OCI-LY7 (cell line): ENCODE results near the gene COL2A1. TPM values are rescaled to one million over a fixed set of nuclear protein-coding genes. Genes with fewer than 3 reads are reported as not detected.
A peak's percentile ranks its signal among the peaks of the same experiment; 100 is the strongest.

ENCODE experiments used
- BruUV-seq: library from RNA; stranded (reverse); fragments of 400-500 nt; replicated peaks from 2 replicates; lab custom pipeline; 2021; lab: Mats Ljungman, UMichigan
- CTCF ChIA-PET: fragments of 300-600 bp; sonication (Branson Sonifier 250); formaldehyde crosslinking; loops from one replicate; lab custom pipeline; 2022; ENCODE audit warnings: antibody characterized with exemption; ENCODE audit not compliant: unreplicated experiment; lab: Charles Lee
- POLR2A ChIA-PET: fragments of 300-600 bp; sonication (Branson Sonifier 250); formaldehyde crosslinking; loops from one replicate; lab custom pipeline; 2022; ENCODE audit warnings: antibody characterized with exemption; lab: Charles Lee
- DNase-seq: peaks from one replicate; pipeline ENCODE4 v3.0.0-alpha.2; 2015; ENCODE audit warnings: low spot score
- H2AFZ ChIP-seq: fragments of 200-600 bp; sonication (generic), shearing (Covaris generic); 2 replicates; pipeline ENCODE4 v1.6.1; 2014; ENCODE audit warnings: mild to moderate bottlenecking, antibody characterized with exemption, low read length, moderate library complexity
- H3K27ac ChIP-seq: fragments of 200-600 bp; sonication (generic); 2 replicates; pipeline ENCODE4 v1.5.1; 2014; ENCODE audit warnings: mixed run types, low read depth, mild to moderate bottlenecking, moderate library complexity, low read length, inconsistent platforms; ENCODE audit not compliant: poor library complexity, severe bottlenecking
- H3K36me3 ChIP-seq: fragments of 200-600 bp; sonication (generic); 2 replicates; pipeline ENCODE4 v1.6.1; 2014; ENCODE audit warnings: mild to moderate bottlenecking, antibody characterized with exemption, low read length, moderate library complexity, mixed read lengths; ENCODE audit not compliant: insufficient read depth
- H3K4me1 ChIP-seq: fragments of 200-600 bp; sonication (generic); 2 replicates; pipeline ENCODE4 v1.5.1; 2014; ENCODE audit warnings: mild to moderate bottlenecking, low read length; ENCODE audit not compliant: insufficient read depth, poor library complexity, severe bottlenecking
- H3K4me2 ChIP-seq: fragments of 200-600 bp; sonication (generic); 2 replicates; pipeline ENCODE4 v1.6.1; 2014; ENCODE audit warnings: mild to moderate bottlenecking, low read length
- H3K4me3 ChIP-seq: fragments of 200-600 bp; sonication (generic); 2 replicates; pipeline ENCODE4 v1.5.1; 2014; ENCODE audit warnings: mild to moderate bottlenecking, low read depth, low read length; ENCODE audit not compliant: poor library complexity, severe bottlenecking
- H3K79me2 ChIP-seq: fragments of 200-600 bp; sonication (generic); 2 replicates; pipeline ENCODE4 v1.6.1; 2016; ENCODE audit warnings: low read depth, mild to moderate bottlenecking, low read length, moderate library complexity, mixed read lengths; ENCODE audit not compliant: insufficient read depth
- H3K9me2 ChIP-seq: fragments of 200-600 bp; sonication (generic); 2 replicates; pipeline ENCODE4 v1.6.1; 2016; ENCODE audit warnings: mild to moderate bottlenecking, low read length, mixed read lengths; ENCODE audit not compliant: insufficient read depth
- H3K9me3 ChIP-seq: fragments of 200-600 bp; sonication (generic); 2 replicates; pipeline ENCODE4 v1.6.1; 2014; ENCODE audit warnings: mild to moderate bottlenecking, mixed run types, low read length, mixed read lengths
- H4K20me1 ChIP-seq: fragments of 200-600 bp; sonication (generic); 2 replicates; pipeline ENCODE4 v1.6.1; 2014; ENCODE audit warnings: mild to moderate bottlenecking, antibody characterized with exemption, low read length, moderate library complexity, mixed read lengths; ENCODE audit not compliant: insufficient read depth
- EZH2phosphoT487 ChIP-seq: fragments of 200-600 bp; sonication (generic); IDR thresholded peaks from 2 replicates; pipeline ENCODE4 v1.6.1; 2018; ENCODE audit warnings: low read depth, borderline replicate concordance, mild to moderate bottlenecking, mixed run types, antibody characterized with exemption, low read length, moderate library complexity, mixed read lengths
- intact Hi-C: fragments of 100-400 bp; cut with micrococcal nuclease; formaldehyde crosslinking; loops from one replicate; pipeline ENCODE4 v1.10.0; 2022; ENCODE audit not compliant: unreplicated experiment
- total RNA-seq, 2 experiments: library from RNA; depleted of rRNA in 1 of 2; stranded (reverse); fragments of >200 nt in 1 of 2; shearing (Covaris generic) in 1 of 2; gene quantifications; 2 replicates each; pipeline ENCODE4 v1.2.3, GENCODE V29; 2014 to 2022
- TF ChIP-seq, protein P1 (sequence below): fragments of 200-600 bp; sonication (generic); conservative IDR thresholded peaks from 2 replicates; pipeline ENCODE4 v1.5.1; 2014; ENCODE audit warnings: mild to moderate bottlenecking, antibody characterized with exemption, low read length, moderate library complexity, mixed read lengths

COL2A1 gene
- total RNA-seq, 2 experiments from 2014 or later = 0.08 TPM; not detected in 1

DNA sequence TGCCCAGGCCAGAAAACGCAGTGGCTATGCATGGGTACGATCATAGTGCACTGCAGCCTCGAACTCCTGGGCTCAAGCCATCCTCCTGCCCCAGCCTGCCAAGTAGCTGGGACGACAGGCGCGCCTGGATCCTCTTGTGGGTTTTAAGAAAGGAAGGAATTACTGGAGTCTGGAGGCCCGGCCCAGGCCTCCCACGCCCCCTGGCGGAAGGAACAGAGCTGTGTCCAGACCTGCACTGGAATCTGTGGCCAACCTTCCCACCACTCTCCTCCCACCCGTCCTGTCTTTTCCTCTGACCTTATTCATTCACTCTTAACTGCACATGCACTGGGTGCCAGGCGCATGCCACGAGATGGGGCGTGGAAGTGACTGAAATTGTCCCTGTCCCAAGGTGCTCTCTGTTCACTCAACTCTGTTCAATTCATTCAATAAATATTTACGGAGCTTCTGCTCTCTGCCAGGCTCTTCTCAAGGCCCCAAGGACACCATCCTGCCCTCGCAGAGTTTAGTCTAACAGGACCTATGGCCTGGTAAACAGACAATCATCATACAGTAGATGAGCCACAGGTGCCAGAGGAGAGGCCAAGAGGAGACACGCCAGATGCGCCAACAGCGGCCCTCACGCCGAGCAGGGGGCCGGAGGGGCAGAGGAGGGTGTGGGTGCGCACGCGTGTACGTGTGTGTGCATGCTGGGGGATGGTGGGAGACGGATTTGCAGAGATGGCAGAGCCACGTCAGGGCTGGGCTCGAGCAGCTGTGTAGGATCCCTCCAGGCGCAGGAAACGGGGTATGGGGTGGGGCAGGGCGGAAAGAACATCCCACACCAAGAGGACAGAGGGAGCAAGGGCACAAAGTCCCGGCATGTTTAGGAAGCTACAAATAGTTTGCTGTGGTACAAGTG, 54.6 kb downstream of the COL2A1 start:
- ChIA-PET POLR2A (no interaction called here), CTCF (interaction anchor here (1.0 kb wide), 1 partner anchor 14 kb away, joined by 4 read pairs; the partner anchor contains the start of gene TMEM106C)
- no TSS peak for BruUV-seq
- Histone ChIP-seq H4K20me1 (no peaks in the 10 kb centered on the region), H3K4me1 (no peaks in the 10 kb centered on the region), H3K79me2 (no peaks in the 10 kb centered on the region), H3K27ac (no peak overlapping the region), H3K4me3 (no peak overlapping the region), H3K36me3 (no peaks in the 10 kb centered on the region), H3K9me3 (no peaks in the 10 kb centered on the region), H3K4me2 (no peak overlapping the region), H3K9me2 (no peaks in the 10 kb centered on the region), H2AFZ (peak overlapping the region; percentile 12; the same call in 1 of the 2 replicates)
- DNase-seq = peak; percentile 66
- TF ChIP-seq EZH2phosphoT487 = no peak
- TF ChIP-seq, protein P1, sequence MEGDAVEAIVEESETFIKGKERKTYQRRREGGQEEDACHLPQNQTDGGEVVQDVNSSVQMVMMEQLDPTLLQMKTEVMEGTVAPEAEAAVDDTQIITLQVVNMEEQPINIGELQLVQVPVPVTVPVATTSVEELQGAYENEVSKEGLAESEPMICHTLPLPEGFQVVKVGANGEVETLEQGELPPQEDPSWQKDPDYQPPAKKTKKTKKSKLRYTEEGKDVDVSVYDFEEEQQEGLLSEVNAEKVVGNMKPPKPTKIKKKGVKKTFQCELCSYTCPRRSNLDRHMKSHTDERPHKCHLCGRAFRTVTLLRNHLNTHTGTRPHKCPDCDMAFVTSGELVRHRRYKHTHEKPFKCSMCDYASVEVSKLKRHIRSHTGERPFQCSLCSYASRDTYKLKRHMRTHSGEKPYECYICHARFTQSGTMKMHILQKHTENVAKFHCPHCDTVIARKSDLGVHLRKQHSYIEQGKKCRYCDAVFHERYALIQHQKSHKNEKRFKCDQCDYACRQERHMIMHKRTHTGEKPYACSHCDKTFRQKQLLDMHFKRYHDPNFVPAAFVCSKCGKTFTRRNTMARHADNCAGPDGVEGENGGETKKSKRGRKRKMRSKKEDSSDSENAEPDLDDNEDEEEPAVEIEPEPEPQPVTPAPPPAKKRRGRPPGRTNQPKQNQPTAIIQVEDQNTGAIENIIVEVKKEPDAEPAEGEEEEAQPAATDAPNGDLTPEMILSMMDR = peak; percentile 95
- intact Hi-C loops = loop anchor here (1.0 to 2.0 kb wide), 3 partner anchors 49 to 153 kb away; no protein-coding TSS in a partner anchor

DNA sequence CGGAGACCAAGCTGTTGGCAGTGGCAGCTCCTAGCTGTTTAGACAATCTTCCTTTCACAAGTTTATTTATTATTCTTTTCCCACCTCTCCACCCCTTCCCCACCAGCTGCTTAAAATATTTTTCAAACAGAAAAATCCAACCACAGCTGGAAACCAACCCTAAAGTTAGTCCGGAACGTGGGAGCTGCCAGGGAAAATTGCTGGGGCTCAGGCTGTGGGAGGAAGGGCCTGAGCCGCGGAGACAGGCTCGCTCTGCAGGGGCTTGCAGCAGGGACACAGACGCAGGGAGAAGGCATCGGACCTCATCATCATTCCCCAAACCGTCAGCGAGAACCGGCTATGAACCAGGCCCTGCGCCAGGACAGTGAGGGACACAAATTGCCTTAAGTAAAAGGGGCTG, 56.9 kb downstream of the COL2A1 start:
- no peaks in the 10 kb centered on the region for H4K20me1 ChIP-seq
- H3K4me1 ChIP-seq = no peaks in the 10 kb centered on the region
- no peaks in the 10 kb centered on the region for H3K9me2 ChIP-seq
- no TSS peak for BruUV-seq
- DNase-seq = no peak
- intact Hi-C loops = no loop called here
- H3K4me3 ChIP-seq = no peak overlapping the region
- no peaks in the 10 kb centered on the region for H3K79me2 ChIP-seq
- TF ChIP-seq, protein P1 = no peak
- TF ChIP-seq EZH2phosphoT487 = no peak
- no peaks in the 10 kb centered on the region for H3K9me3 ChIP-seq
- H3K27ac ChIP-seq = no peak overlapping the region
- no peak overlapping the region for H2AFZ ChIP-seq
- H3K36me3 ChIP-seq = no peaks in the 10 kb centered on the region
- ChIA-PET POLR2A (no interaction called here), CTCF (interaction anchor here (1.0 kb wide), 1 partner anchor 79 kb away, joined by 3 read pairs; no protein-coding TSS in a partner anchor)
- no peak overlapping the region for H3K4me2 ChIP-seq
